T follicular helper cell (primary cell): Measurements from ENCODE around the gene LRTM1.

Experiments
- DNase-seq: peaks from one replicate; pipeline ENCODE4 v3.0.0-alpha.2; 2020; ENCODE audit warnings: low read depth

The LRTM1 gene

DNA sequence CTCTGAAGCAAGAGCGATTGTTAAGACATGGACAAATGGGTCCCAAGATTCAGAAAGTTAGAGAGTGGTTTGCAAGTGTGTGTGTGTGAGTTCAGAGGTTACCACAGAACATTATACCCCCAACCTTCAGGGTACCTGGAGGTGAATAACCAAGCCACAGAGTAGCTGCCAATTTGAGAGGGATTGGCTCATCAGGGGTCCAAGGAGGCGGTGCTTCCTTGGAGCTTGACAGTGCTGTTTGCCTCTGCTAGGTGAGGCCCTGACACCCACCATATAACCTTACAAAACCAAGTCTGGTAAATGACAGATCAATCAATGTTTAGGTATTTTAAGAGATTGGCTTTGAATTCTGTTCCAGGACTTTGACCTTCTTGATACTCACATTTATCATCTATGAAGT is 35.7 kb downstream of the LRTM1 start:
- DNase-seq: no peak

DNA sequence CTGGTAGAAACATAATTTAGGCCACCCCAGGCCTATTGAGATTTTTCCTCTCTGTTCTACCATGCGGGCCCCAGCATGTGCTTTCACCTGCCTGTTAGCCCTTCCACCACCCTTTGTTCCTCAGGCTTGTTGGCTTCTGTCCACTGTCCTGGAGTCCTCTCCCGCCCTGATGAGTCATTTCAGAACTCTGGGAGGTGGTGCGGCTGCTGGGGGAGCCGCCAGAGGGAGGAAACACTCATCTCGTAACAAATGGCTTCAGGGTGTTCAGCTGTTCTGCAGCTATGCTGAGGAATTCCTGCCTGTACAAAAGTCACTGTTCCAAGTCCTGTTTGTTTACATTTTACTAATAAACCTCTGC is 36.3 kb downstream of the LRTM1 start:
- no peak for DNase-seq

DNA sequence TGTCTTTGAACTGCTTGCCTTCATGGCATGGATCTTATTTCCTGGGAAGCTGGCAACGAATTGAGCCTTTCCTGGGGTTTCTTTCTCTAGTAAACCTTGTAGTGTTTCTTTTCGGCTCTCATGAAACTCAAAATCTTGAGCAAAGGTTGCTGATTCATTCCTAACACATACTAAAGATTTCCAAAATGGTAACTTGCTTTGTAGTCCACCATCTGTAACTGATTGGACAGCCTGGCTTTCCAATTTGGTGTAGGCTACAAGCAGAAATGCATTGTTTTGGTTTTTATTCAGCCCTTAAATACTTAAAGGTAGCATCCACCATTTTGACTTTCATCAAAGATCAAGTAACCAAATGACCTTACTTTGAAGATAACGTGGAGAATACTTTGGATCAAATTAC is 38.1 kb downstream of the LRTM1 start:
- no peak for DNase-seq

DNA sequence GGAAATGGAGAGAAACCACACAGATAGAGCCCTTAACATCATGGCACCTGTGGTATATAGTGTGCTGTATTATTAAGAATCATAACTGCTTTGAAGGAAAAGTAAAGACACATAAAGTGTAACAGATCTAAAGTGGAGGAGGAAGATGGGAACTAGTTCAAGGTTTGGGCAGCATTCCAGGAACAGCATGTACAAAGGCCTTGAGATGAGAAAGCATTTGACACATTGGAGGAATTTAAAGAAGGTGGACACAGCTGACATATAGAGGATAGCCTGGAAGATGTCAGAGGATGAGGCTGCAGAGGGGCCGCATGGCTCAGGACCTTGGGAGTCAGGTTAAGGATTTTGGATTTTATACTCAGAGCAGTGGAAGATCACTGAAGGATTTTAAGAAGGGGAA is 39.0 kb downstream of the LRTM1 start:
- DNase-seq: no peak

DNA sequence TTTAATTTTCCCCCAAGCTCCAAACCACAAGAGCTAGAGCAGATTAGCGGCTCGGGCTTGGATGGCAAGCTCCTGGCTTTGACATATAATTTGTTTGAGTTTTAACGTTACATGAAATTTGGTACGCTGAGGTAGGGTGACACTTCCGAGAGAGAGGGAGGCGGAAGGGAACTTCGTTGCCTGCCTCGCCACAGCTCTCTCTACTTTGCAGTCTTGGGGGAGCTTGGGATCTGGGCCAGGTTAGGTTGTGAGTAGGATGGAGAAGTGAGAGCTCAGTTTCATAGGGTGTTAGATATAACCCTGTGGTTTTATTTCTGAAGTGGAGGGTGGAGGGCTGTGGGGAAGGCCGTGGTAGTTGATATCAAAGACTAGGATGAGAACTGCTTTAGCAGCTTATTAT is 39.7 kb downstream of the LRTM1 start:
- DNase-seq: no peak

DNA sequence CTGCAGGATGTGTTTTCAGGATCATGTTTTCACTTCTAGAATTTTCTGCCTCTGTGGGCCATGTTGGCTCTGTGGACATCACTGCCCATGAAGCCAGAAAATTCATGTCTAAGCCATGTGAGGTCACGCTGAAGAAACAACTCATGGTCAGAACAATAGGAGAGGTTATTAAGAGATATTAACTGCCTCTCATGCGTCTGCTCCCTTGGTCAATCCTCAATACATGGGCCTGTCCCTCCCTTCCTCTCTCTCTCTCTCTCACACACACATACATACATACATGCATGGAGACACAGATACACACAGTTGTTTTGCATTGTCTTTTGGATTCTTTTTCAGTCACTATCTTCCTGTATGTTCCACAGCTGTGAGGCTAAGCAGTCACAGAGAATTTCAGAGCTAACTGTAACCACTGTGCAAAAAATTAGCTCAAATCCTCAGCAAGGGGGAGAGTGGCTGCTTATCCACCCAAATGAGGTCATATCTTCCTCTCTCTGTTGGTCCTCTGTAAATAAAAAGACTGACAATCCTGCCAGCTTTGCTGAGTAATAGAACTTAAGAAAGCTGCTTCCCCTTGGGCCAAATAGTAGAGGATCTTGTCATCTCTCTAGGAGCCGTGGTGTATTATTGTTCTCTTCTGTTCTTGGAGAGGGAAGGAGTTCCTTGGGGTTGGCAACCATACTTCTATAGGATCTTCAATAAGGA is 45.6 kb downstream of the LRTM1 start:
- no peak for DNase-seq

DNA sequence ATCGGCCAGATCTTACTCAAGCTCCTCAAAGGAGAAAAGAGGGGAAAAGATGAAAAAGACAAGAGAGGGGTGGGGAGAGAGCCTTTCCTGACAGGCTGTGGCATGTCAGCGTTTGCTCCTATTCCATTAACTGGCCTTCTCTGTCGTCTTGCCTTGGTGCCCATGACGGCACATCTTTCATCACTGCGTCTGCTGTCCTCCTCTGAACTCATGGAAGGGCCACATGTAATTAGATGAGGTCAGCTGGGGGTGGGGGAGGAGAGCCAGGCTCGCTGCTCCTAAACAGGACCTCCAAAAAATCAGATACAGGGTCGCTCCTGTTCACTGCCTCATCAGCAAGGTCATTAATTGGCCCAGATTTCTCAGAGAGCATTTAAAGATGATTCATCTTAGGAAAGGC is 49.7 kb downstream of the LRTM1 start:
- no peak for DNase-seq

DNA sequence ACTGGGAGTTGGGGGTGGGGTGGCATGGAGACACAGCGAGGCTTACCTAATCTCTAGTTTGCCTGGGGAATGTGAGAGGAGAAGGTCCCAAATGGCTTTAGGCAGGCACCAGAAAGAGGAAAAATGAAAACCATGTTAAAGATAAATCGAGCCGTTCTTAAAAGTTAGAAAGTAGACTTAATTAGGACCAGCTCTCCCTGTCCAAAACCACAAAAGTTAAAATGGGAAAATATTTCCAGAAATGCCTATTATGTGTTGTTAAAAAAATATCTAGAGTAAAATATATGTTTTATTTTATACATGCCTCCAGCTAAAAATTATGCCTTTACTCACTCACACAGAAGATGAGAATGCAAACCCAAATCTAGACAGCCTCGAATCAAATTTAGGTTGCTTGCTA is 50.1 kb downstream of the LRTM1 start:
- no peak for DNase-seq

DNA sequence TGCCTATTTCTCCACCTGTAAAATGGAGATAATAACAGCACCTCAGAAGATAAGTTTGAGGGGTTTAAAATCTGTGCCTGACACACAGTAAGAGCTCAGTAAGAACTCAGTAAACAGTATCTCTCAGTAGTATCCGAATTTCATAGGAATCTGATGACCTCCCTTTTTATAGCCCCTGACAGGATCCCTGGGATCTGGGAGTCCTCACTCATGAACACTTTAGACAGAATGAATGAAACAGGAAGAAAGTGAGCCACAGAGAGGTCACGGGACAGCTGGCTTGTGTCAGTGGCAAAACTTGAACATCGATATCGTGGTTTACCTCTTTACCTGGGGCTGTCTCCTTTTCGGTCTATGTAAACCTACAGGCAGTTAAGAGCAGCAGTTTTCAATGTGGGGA is 51.2 kb downstream of the LRTM1 start:
- no peak for DNase-seq

DNA sequence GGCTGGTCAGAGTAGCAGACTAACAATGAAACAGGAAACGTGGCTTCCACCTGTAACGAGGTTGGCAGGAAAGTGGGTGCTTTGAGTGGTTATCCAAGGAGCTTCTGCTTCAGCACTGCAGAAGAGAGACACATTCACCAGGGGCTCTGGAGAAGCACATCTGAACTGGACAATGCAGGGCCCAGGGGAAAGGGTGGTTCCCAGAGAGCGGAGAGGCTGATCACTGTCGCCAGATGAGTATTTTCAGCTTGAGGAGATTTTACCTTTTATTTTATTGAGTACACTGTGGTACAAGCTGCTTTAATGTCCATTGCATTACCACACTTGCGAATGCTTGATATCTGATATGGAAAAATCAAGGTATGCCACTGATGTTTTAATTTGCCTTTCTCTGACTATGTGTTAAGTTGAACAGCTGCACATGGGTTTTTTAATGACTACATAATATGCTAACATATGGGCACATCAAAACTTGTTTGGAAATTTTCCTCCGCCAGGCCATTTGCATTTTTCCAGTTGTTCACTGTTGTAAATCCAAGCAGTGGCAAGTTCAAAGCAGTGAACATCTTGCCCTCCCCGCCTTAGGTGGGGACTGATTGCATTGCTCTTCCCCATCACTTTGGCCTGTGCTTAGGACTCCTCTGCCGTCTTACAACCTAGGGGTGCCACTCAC is 52.1 kb downstream of the LRTM1 start:
- DNase-seq: no peak

DNA sequence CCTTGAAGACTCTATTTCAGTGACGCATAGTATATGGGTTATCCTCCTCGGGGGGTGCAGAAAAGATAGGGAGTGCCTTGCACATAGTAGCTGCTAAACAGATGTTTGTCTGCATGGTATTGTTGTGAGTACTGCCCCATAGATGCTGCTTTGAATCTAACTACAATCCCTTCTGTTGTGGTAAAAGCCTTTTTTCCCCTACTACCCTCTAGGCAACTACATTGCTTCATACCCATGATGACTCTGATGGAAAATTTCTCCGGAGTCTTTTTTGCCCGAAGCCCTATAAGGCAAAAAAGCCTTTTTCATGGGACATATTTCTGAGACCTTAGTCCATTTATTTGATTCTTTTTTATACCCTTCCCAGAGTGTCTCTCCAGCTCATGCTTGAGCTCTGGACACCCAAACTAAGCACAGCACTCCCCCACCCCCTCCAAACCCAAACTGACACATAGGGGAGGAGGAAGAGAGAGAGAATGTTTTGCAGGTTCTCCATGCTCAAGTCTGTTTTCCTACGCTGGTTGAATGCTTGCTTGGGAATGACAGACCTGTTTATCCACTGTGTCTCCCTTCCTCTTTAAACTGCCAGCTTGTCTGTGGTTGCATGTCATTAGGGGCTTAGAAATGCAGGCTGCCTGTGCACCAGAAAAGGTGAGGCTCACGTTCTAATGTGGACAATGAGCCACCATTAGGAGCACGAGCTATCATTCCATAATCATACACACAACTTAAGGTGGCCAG is 52.9 kb downstream of the LRTM1 start:
- no peak for DNase-seq

DNA sequence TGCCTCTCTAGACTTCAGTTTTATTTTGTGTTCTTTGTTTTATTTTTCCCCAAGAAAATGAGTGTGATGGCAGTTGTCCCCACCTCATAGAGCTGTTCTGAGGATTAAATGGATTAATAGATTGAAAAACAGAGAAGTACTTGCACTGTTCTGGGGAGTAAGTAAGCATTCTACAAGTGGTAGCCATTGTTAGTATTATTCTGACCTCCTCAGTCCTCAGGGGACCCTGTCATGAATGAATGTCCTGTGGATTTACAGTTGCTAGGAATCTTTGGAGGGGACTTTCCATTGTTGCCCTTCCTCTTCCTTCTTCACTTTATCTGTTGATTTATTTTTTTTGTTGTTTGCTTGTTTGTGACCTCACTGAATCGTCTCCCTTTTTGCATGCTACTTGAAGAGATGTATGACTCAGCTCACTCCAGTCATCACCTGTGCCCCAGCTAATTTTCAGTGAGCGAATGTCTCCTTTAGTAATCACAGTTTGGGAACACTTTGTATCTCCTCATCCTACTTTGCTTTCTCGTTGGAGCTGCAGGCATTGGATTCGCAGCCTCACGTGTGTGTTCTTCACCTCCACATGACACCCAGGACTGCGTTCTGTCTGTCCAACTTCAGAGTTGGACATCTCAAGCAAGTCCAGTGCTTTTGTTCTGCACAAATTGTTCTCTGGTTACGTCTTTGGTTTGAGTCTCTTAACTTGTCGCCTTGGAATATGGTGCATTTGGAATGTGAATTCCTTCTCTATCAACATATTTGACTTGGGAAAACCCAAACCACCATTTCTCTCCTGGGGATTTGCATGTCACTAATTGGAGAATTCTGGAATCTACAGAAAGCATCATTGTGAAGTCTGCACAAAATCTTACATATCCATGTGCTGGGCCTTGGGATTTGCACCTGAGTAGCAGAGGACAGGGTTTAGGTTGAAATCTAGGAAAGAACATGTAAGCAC is 54.5 kb downstream of the LRTM1 start:
- DNase-seq: no peak

DNA sequence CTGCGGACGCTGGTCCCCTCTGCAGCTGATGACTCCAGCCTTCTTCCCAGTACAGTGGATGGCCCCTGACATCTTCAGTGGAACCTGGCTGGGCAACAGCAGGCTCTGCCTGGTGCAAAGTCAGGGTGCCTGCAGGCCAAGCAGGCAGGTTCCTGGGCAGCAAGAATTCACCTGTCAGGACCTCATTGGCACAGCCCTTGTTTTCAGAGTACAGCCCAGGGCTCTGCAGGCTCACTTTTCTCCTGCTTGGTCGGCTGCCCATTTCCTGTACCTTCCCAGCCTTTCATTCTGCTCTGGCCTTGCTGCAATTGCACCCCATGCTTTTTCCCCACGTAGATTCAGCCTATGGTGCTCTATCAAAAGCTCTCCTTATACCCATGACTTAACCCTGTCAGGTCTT is 56.0 kb downstream of the LRTM1 start:
- no peak for DNase-seq

DNA sequence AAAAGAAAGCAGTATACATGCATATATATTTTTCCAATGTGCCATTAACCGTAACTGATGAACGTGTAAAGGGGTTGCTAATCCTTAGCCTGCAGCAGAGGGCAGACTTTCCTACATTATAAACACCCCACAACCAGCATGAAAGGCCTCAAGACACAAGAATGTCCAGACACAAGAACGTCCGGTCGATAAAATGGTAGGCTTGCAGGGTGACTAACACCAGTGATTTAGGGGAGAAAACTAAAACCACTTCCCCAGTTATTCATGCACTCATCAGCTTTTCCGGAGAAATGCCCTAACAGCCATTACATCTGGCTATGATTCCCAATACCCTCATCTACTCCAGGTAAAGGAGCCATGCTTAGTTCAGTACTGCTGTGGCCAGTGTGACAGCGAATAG is 57.4 kb downstream of the LRTM1 start:
- DNase-seq: no peak
